CD4-positive, alpha-beta T cell treated with Interferon alpha-2 for 1 hour (primary cell): Measurements from ENCODE around the gene PACC1.

ENCODE experiments used
- DNase-seq, 2 donors: peaks; one replicate each; pipeline ENCODE4 v3.0.0-alpha.2; 2020 to 2022

The PACC1 gene

DNA sequence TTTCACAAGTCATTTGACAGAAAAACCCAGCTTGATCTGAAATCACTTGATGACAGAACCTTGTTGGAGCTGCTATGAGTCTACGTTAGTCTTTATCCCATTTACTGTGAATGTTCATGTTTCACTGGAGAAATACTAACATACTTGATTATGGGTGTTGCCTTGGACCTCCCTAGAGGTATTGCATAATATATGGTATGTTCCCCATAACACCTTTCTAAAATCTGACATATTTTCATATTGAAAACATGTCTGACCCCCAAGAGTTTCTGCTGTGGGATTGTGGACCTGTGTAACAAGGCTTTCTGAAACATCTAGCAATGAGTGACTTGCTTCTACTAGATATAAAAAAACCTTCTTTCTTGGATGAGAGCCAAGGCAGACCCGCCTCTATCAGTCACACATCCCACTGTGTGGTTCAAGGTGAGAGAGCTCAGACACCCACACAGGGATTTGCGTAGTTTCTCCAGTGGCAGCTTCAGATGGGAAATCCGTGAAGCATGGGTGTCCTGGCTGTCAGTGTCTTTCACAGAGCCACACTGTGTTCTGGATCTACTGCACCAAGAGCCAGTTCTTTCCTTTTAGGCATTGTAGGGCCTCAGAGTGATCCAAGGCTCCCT lies 22.6 kb upstream of the PACC1 start:
- DNase-seq: no peak

DNA sequence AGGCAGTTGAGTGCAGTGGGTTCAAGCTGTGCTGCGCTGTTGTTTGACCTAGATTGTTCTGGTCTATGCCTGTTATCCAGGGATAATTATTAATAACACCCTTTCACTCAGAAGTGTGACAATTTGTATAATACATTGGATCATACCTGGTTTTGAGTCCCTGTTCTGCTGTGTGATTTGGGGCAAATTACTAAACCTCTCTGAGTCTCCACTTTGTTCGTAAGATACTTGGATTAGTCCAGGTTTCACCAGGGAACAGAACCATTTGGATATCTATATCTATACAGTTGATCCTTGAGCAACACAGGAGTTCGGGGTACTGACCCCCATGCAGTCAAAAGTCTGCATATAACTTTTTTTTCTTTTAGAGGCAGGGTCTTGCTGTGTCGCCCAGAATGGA lies 20.3 kb upstream of the PACC1 start:
- DNase-seq: no peak

GRCh38 chr1:212433577-212434462 lies 19.1 kb upstream of the PACC1 start:
- DNase-seq: no peak

- peak; percentile 63 to 76 for DNase-seq
Observed at GRCh38 chr1:212432661-212433576, 18.2 kb upstream of the PACC1 start, which contains the start of gene NENF. Gene NENF, plus strand, starts transcription at chr1:212432920. Its CDS starts 24 bp downstream, at chr1:212432944.

DNA sequence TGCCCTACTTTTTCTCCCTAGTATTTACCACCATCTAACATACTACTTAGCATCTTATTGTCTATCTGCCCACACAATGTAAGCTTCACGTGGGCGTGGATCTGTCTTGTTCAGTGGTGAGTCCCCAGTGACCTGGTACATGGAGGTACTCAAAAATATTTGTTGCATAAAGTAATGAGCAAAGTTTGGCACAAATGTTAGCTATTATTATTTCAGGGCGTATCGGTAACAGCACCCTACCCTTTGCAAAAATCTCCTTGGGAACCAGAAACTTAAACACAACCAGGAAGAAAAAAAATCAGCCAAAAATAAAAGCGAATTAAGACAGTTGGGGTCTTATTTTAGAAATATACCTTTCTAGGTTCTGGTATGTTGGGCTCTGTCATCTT lies 17.6 kb upstream of the PACC1 start:
- DNase-seq: no peak

- DNase-seq: no peak
Observed at GRCh38 chr1:212431644-212432043, 17.0 kb upstream of the PACC1 start.

DNA sequence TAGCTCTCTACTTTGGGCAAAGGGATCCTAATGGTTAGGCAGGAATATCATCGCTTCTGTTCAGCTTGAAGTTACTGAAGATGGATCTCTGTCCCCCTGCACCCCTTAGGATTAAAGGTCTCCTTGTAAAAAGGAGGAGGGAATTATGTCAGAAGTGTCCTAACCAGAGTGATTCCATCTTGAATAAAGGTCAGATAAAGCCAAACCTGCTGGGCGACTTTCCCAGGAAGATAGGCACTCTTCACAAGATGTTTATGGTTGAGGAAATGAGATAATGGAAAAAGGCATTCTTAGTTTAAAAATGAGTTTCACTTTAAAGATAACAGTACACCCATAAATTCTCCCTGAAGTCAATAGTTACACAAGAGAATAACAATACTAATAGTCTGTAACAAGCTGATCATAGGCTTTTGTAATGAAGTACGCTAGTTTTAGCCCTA lies 16.3 kb upstream of the PACC1 start:
- DNase-seq: no peak

DNA sequence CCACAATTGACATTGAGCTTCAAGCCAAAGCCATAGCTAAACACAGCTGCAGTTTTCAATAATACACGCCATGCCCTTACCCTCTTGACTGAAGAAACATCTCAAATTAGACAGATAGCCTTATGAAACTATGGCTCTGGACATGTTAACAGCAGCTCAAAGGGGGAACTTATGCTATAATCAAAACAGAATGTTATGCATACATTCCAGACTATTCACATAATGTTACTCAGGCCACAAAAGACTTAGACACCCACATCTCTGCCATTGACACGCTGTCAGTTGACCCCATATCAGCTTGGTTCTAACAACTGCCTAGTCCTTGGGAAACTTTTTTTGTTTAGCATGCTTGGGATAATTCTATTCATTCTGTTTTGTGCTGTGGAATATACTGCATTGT lies 15.7 kb upstream of the PACC1 start:
- DNase-seq: no peak

DNA sequence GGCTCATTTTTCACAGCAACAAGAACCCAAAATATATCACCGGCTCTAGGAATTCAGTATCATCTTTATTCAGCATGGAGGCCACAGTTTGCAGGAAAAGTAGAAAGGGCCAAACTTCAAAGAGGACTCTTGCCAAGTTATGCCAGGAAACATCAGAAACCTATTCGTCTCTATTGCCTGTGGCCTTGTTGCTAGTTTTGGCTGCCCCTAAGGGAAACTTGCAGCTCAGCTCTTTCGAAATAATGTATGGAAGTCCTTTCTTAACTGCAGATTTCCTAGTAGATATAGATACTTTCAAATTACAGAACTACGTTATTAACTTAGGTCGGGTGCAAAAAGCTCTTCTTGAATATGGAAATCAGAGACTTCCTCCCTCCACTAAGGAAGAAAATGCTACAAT lies 13.8 kb upstream of the PACC1 start:
- no peak for DNase-seq

GRCh38 chr1:212423879-212424278 lies 9.2 kb upstream of the PACC1 start:
- no peak for DNase-seq

DNA sequence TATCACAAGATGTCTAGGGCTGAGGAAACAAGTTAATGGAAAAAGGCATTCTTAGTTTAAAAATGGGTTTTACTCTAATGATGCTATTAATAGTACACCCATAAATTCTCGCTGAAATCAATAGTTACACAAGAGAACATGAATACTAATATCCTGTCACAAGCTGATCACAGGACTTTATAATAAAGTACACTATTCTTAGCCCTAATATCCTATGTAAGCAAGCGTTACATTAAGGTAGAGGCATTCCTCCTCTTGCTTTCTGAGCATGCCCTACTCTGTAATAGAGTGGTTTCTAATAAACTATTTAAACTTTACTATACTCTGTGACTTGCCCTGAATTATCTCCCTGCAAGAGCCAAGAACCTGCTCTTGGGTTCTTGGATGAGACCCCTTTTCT lies 6.5 kb upstream of the PACC1 start:
- no peak for DNase-seq

GRCh38 chr1:212415107-212415841 lies 588 bp upstream of the PACC1 start:
- DNase-seq: peak in 1 of 2 donors; percentile 6

GRCh38 chr1:212413902-212414327 lies 771 bp downstream of the PACC1 start:
- DNase-seq: no peak

GRCh38 chr1:212412374-212412773 lies 2.3 kb downstream of the PACC1 start:
- no peak for DNase-seq

DNA sequence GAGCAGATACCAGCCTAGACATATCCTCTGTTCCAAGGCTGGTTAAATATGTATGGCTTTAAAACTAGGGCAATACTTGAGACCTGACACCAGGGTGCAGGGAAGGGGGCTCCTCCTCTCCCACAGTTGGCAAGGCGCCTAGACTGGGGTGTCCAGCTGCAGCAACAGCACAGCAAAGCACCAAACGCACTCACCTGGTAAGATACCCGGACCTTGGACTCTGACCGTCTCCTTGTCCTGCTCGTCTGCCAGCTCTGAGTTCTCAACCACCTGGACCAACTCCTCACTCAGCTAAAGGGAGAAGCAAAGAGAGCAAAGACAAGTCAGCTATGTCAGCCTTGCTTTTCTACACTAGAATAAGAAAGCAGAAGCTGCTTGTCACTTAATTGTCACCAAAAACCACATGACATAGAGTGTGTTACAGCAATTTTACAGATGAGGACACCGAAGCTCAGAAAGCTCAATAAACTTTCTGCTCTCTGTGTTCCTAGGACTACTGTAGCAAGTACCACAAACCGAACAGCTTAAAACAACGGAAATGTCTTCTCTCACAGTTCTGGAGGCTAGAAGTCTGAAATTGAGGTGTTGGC lies 4.4 kb downstream of the PACC1 start:
- no peak for DNase-seq

GRCh38 chr1:212402666-212403321 lies 11.9 kb downstream of the PACC1 start:
- DNase-seq: no peak

- DNase-seq: no peak
Observed at GRCh38 chr1:212401838-212402582, 12.7 kb downstream of the PACC1 start.

- DNase-seq: no peak
Observed at GRCh38 chr1:212401042-212401441, 13.6 kb downstream of the PACC1 start.

- no peak for DNase-seq
Observed at GRCh38 chr1:212397171-212397570, 17.5 kb downstream of the PACC1 start.

DNA sequence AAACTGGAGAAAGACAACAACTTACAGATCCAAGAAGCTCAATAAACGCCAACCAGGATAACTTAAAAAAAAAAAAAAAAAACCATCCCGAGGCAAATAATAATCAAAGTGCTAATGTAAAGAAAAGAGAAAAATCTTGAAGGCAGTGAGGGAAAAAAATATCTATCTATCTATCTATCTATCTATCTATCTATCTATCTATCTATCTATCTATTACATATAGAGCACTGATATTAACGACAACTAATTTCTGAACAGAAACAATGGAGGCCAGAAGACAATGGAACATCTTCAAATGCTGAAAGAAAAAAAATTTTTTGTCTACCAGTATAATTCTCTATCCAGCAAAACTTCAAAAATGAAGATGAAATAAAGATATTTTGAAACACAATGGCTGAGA lies 18.0 kb downstream of the PACC1 start:
- no peak for DNase-seq
